OCI-LY1 (cell line): Measurements from ENCODE around the gene TULP4.

Experiments used
- H2AFZ ChIP-seq: fragments of 200-600 bp; sonication (generic), shearing (Covaris generic); 2 replicates; pipeline ENCODE4 v1.6.0; 2014; ENCODE audit warnings: antibody characterized with exemption, mild to moderate bottlenecking, low read length
- H3F3A ChIP-seq: fragments of 200-600 bp; sonication (generic), shearing (Covaris generic); 2 replicates; pipeline ENCODE4 v1.6.0; 2014; ENCODE audit warnings: mild to moderate bottlenecking, antibody characterized with exemption, low read length, moderate library complexity; ENCODE audit not compliant: insufficient read depth
- H3K27ac ChIP-seq: fragments of 200-600 bp; sonication (generic); 2 replicates; pipeline ENCODE4 v1.5.1; 2014; ENCODE audit warnings: low read length, mixed run types, mild to moderate bottlenecking, low read depth; ENCODE audit not compliant: poor library complexity, severe bottlenecking
- H3K27me3 ChIP-seq: fragments of 200-600 bp; sonication (generic); 2 replicates; pipeline ENCODE4 v1.6.0; 2014; ENCODE audit warnings: antibody characterized with exemption, mild to moderate bottlenecking, low read length, moderate library complexity; ENCODE audit not compliant: insufficient read depth
- H3K36me3 ChIP-seq: fragments of 200-600 bp; sonication (generic); 2 replicates; pipeline ENCODE4 v1.6.1; 2014; ENCODE audit warnings: mild to moderate bottlenecking, antibody characterized with exemption, low read length, moderate library complexity, mixed read lengths; ENCODE audit not compliant: insufficient read depth
- H3K4me1 ChIP-seq: fragments of 200-600 bp; sonication (generic); 2 replicates; pipeline ENCODE4 v1.5.1; 2014; ENCODE audit warnings: mild to moderate bottlenecking, low read length, moderate library complexity; ENCODE audit not compliant: insufficient read depth, severe bottlenecking
- H3K4me2 ChIP-seq: fragments of 200-600 bp; sonication (generic), shearing (Covaris generic); 2 replicates; pipeline ENCODE4 v1.6.1; 2014; ENCODE audit warnings: low read length
- H3K4me3 ChIP-seq: fragments of 200-600 bp; sonication (generic); 2 replicates; pipeline ENCODE4 v1.5.1; 2014; ENCODE audit warnings: low read length, low read depth, mild to moderate bottlenecking, mixed read lengths; ENCODE audit not compliant: poor library complexity, severe bottlenecking
- H3K79me2 ChIP-seq: fragments of 200-600 bp; shearing (Covaris generic); 2 replicates; pipeline ENCODE4 v1.6.1; 2016; ENCODE audit warnings: mixed run types, low read length, mixed read lengths; ENCODE audit not compliant: insufficient read depth
- H3K9ac ChIP-seq: fragments of 200-600 bp; sonication (generic), shearing (Covaris generic); 2 replicates; pipeline ENCODE4 v1.6.1; 2014; ENCODE audit warnings: mild to moderate bottlenecking, low read length, mixed read lengths
- H3K9me2 ChIP-seq: fragments of 200-600 bp; sonication (generic), shearing (Covaris generic); 2 replicates; pipeline ENCODE4 v1.6.1; 2014; ENCODE audit warnings: low read depth, mild to moderate bottlenecking, low read length, mixed read lengths
- H3K9me3 ChIP-seq: fragments of 200-600 bp; shearing (Covaris generic); 2 replicates; pipeline ENCODE4 v1.6.1; 2014; ENCODE audit warnings: low read length, mixed read lengths
- H4K20me1 ChIP-seq: fragments of 200-600 bp; sonication (generic), shearing (Covaris generic); 2 replicates; pipeline ENCODE4 v1.6.0; 2016; ENCODE audit warnings: mild to moderate bottlenecking, low read length; ENCODE audit not compliant: insufficient read depth
- EZH2 ChIP-seq: fragments of 200-600 bp; sonication (generic), shearing (Covaris generic); IDR thresholded peaks from 2 replicates; pipeline ENCODE4 v1.8.0; 2017; ENCODE audit warnings: borderline replicate concordance, mixed run types, mild to moderate bottlenecking, antibody characterized with exemption, low read length, moderate library complexity, mixed read lengths
- TF ChIP-seq, protein P1 (sequence below): fragments of 200-600 bp; sonication (generic), shearing (Covaris generic); IDR thresholded peaks from 2 replicates; pipeline ENCODE4 v1.5.1; 2017; ENCODE audit warnings: mild to moderate bottlenecking, antibody characterized with exemption, low read length, moderate library complexity, mixed read lengths

The TULP4 gene

GRCh38 chr6:158418501-158418900 lies 106.2 kb downstream of the TULP4 start:
- Histone ChIP-seq H3K27me3 (no peaks in the 10 kb centered on the region), H2AFZ (no peak overlapping the region), H3K4me2 (no peak overlapping the region), H3K36me3 (peaks cover 60% of the 10 kb centered on the region), H3K9me2 (no peaks in the 10 kb centered on the region), H3F3A (no peaks in the 10 kb centered on the region), H3K79me2 (no peaks in the 10 kb centered on the region), H3K27ac (no peak overlapping the region), H3K9ac (no peak overlapping the region), H4K20me1 (no peaks in the 10 kb centered on the region), H3K4me3 (no peak overlapping the region), H3K9me3 (peaks cover 4% of the 10 kb centered on the region; the same call in 1 of the 2 replicates), H3K4me1 (no peaks in the 10 kb centered on the region)
- TF ChIP-seq EZH2 = no peak
- TF ChIP-seq, protein P1, sequence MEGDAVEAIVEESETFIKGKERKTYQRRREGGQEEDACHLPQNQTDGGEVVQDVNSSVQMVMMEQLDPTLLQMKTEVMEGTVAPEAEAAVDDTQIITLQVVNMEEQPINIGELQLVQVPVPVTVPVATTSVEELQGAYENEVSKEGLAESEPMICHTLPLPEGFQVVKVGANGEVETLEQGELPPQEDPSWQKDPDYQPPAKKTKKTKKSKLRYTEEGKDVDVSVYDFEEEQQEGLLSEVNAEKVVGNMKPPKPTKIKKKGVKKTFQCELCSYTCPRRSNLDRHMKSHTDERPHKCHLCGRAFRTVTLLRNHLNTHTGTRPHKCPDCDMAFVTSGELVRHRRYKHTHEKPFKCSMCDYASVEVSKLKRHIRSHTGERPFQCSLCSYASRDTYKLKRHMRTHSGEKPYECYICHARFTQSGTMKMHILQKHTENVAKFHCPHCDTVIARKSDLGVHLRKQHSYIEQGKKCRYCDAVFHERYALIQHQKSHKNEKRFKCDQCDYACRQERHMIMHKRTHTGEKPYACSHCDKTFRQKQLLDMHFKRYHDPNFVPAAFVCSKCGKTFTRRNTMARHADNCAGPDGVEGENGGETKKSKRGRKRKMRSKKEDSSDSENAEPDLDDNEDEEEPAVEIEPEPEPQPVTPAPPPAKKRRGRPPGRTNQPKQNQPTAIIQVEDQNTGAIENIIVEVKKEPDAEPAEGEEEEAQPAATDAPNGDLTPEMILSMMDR = no peak

DNA sequence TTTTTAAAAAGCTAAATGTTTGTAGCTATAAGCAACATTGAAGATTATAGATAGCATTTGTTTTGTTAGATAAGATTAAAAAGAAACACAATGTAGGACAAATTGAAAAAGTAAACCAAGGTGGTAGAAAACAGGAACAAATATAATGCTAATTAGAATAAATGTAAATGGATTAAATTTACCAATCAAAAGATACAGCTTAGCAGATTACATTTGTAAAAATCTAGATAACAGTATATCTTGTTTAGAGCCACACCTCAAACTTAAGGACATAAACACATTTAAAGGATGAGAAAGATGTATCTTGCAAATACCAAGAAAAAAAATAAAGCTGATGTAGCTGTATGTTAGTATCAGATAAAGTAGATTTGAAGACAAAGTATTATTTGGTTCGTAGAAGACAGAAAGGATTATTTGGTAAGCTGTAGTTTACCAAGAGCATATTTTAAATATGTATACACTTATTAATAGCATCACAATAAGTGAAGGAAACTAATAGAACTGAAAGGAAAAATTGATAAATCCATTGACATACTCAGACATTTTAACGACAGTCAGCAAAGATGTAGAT lies 107.2 kb downstream of the TULP4 start:
- Histone ChIP-seq H3K4me1 (no peaks in the 10 kb centered on the region), H3F3A (no peaks in the 10 kb centered on the region), H2AFZ (no peak overlapping the region), H3K4me3 (no peak overlapping the region), H3K4me2 (no peak overlapping the region), H3K9me3 (peaks cover 4% of the 10 kb centered on the region; the same call in 1 of the 2 replicates), H3K27me3 (no peaks in the 10 kb centered on the region), H3K79me2 (no peaks in the 10 kb centered on the region), H4K20me1 (no peaks in the 10 kb centered on the region), H3K9ac (no peak overlapping the region), H3K9me2 (no peaks in the 10 kb centered on the region), H3K36me3 (peaks cover 56% of the 10 kb centered on the region), H3K27ac (no peak overlapping the region)
- TF ChIP-seq EZH2 = no peak
- TF ChIP-seq, protein P1 = no peak

GRCh38 chr6:158421381-158421780 lies 109.1 kb downstream of the TULP4 start:
- Histone ChIP-seq H3F3A (no peaks in the 10 kb centered on the region), H3K27ac (no peak overlapping the region), H3K9me2 (no peaks in the 10 kb centered on the region), H3K4me1 (no peaks in the 10 kb centered on the region), H3K9ac (no peak overlapping the region), H3K4me3 (no peak overlapping the region), H2AFZ (no peak overlapping the region), H3K36me3 (peaks cover 43% of the 10 kb centered on the region), H3K27me3 (no peaks in the 10 kb centered on the region), H3K9me3 (peaks cover 7% of the 10 kb centered on the region; the same call in 1 of the 2 replicates), H3K79me2 (no peaks in the 10 kb centered on the region), H3K4me2 (no peak overlapping the region), H4K20me1 (no peaks in the 10 kb centered on the region)
- TF ChIP-seq, protein P1 = no peak
- no peak for TF ChIP-seq EZH2
